H1 (cell line): ENCODE data around the gene ATG4D. TPM values are rescaled to one million over a fixed set of nuclear protein-coding genes. Genes with fewer than 3 reads are reported as not detected.
A peak's percentile ranks its signal among the peaks of the same experiment; 100 is the strongest.

Experiments used
- ATF2 ChIP-seq: IDR thresholded peaks from 2 replicates; pipeline ENCODE4 v1.6.1; 2012; ENCODE audit warnings: low read length, inconsistent platforms
- BACH1 ChIP-seq: IDR thresholded peaks from 2 replicates; pipeline ENCODE4 v1.6.1; 2012; ENCODE audit warnings: low read length, improper control_type of control experiment
- CHD7 ChIP-seq: fragments of 300-600 bp; sonication (generic); IDR thresholded peaks from 2 replicates; pipeline ENCODE4 v1.7.1; 2012; ENCODE audit warnings: low read length, moderate library complexity, mild to moderate bottlenecking, inconsistent platforms; ENCODE audit not compliant: insufficient replicate concordance
- HDAC2 ChIP-seq, 2 experiments: fragments of 300-600 bp in 1 of 2; sonication (generic) in 1 of 2; IDR thresholded peaks; 2 replicates each; pipeline ENCODE4 v1.6.1; 2011 to 2012; ENCODE audit warnings: low read depth in 2 of 2, low read length in 2 of 2, mild to moderate bottlenecking in 2 of 2, moderate library complexity in 2 of 2, borderline replicate concordance in 1 of 2, inconsistent platforms in 1 of 2
- KDM4A ChIP-seq: IDR thresholded peaks from one replicate; pipeline ENCODE4 v1.7.1; 2012; ENCODE audit warnings: low read depth, mild to moderate bottlenecking, moderate library complexity, low read length, inconsistent platforms; ENCODE audit not compliant: severe bottlenecking
- NRF1 ChIP-seq: IDR thresholded peaks from 2 replicates; pipeline ENCODE4 v1.6.1; 2011; ENCODE audit warnings: mild to moderate bottlenecking, low read depth, low read length, improper control_type of control experiment
- PHF8 ChIP-seq: fragments of 200-600 bp; sonication (generic); conservative IDR thresholded peaks from 2 replicates; pipeline ENCODE4 v1.7.1; 2012; ENCODE audit warnings: low read depth, mild to moderate bottlenecking, inconsistent platforms, low read length, moderate library complexity
- POLR2A ChIP-seq, 2 experiments: IDR thresholded peaks; 1 replicate in 1 of 2; 2 replicates in 1 of 2; pipeline ENCODE4 v1.6.1; 2011; ENCODE audit warnings: low read depth in 2 of 2, low read length in 2 of 2, mild to moderate bottlenecking in 2 of 2; ENCODE audit errors: control extremely low read depth in 1 of 2
- SIN3A ChIP-seq, 2 experiments: IDR thresholded peaks in 1 of 2; conservative IDR thresholded peaks in 1 of 2; 2 replicates each; pipeline ENCODE4 v1.6.1; 2011 to 2012; ENCODE audit warnings: low read length in 2 of 2, improper control_type of control experiment in 1 of 2, low read depth in 1 of 2, mild to moderate bottlenecking in 1 of 2
- TEAD4 ChIP-seq: IDR thresholded peaks from 2 replicates; pipeline ENCODE4 v1.6.1; 2012; ENCODE audit warnings: low read depth, low read length, inconsistent platforms, mixed read lengths
- polyA plus RNA-seq, 7 experiments: library from polyadenylated mRNA; depleted of rRNA in 3 of 7; stranded (reverse) in 5 of 7; unstranded in 2 of 7; fragments of >200 nt in 5 of 7; fragments of 200-250 nt in 2 of 7; gene quantifications; 1 replicate in 5 of 7; 2 replicates in 1 of 7; 4 replicates in 1 of 7; pipeline versions ENCODE4 v1.2.1 to v1.2.3, GENCODE V29; 2011 to 2013; ENCODE audit warnings: missing spikeins in 2 of 7, mixed read lengths in 2 of 7
- total RNA-seq: library from RNA; stranded (reverse); fragmentation: NEBNext Ultra II Directional; extraction: Animal tissue kit (Norgen Biotek cat#: 25700); gene quantifications from 2 replicates; pipeline ENCODE4 v1.2.1, GENCODE V29; 2021

The ATG4D gene
- total and polyA plus RNA-seq, 2 of the 8 experiments (the other 6 are each of a cell fraction or from before 2014, with no cell fraction given): 39.6 to 43.7 TPM

DNA sequence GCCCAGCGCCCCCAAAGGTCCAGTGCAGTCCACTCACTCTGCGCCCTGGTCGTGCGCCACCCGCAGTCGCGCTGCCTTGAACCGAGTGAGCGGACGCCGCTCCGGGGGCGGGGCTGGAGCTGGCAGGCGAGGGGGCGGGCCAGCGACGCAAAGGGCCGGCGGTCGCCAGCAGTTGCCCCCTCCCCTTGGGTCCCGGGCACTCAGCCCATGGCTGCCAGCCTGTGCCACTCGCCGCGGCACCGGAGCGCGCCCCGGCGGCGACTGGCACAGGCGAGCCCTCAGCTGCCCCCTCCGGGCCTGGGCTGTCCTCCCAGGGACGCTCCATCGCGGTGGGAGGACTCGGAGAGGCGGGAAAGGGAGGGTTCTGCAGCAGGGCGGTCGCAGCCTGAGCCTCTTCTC is 26.3 kb upstream of the ATG4D start, which contains the start of gene S1PR5 (continued):
- TF ChIP-seq CHD7 (no peak), PHF8 (0 out of 2 replicates have a peak, but pooled peaks have one; percentile 0), HDAC2 (IDR thresholded peaks at IDR 0.05; ENCODE audit: borderline replicate concordance in 1 of 2, low read depth in 2 of 2, low read length in 2 of 2) (no peak; a peak in 1 of 4 replicates), POLR2A (IDR thresholded peaks at IDR 0.05; ENCODE audit: control extremely low read depth in 1 of 2, low read depth in 2 of 2, low read length in 2 of 2) (no peak), BACH1 (no peak), TEAD4 (no peak), SIN3A (conservative IDR thresholded peaks at IDR 0.05 in 1 of 2, IDR thresholded peaks at IDR 0.05 in 1 of 2; ENCODE audit: low read depth in 1 of 2, low read length in 2 of 2) (no peak), KDM4A (peak; percentile 86), NRF1 (no peak), ATF2 (no peak)
